CD1c-positive myeloid dendritic cell (primary cell): ENCODE data around the gene CYB561D1.

Source experiments
- DNase-seq: peaks from one replicate; pipeline ENCODE4 v3.0.0-alpha.2; 2016; ENCODE audit errors: extremely low spot score

Gene CYB561D1

GRCh38 chr1:109500941-109501381 lies 7.1 kb downstream of the CYB561D1 start:
- DNase-seq = peak; percentile 26

GRCh38 chr1:109501644-109502363 lies 7.9 kb downstream of the CYB561D1 start:
- DNase-seq = peak; percentile 72

GRCh38 chr1:109502364-109502851 lies 8.5 kb downstream of the CYB561D1 start:
- peak; percentile 40 for DNase-seq

GRCh38 chr1:109503935-109504334 lies 10.0 kb downstream of the CYB561D1 start:
- no peak for DNase-seq

- DNase-seq = no peak
Measured at GRCh38 chr1:109504974-109505373, 11.1 kb downstream of the CYB561D1 start.

- no peak for DNase-seq
Measured at GRCh38 chr1:109508001-109508872, 14.3 kb downstream of the CYB561D1 start.

- DNase-seq = no peak
Measured at GRCh38 chr1:109508873-109509175, 14.9 kb downstream of the CYB561D1 start.

GRCh38 chr1:109509176-109510134 lies 15.6 kb downstream of the CYB561D1 start, which contains the start of gene AMIGO1:
TSS of gene AMIGO1 (minus strand) at chr1:109509727. CDS start at chr1:109508912, 815 bp downstream.
- peak; percentile 72 for DNase-seq

GRCh38 chr1:109513110-109513710 lies 19.3 kb downstream of the CYB561D1 start:
- no peak for DNase-seq

GRCh38 chr1:109514846-109515245 lies 21.0 kb downstream of the CYB561D1 start:
- no peak for DNase-seq

- DNase-seq = no peak
Measured at GRCh38 chr1:109516872-109517271, 23.0 kb downstream of the CYB561D1 start.

- no peak for DNase-seq
Measured at GRCh38 chr1:109517337-109517736, 23.4 kb downstream of the CYB561D1 start.

GRCh38 chr1:109521002-109521951 lies 27.4 kb downstream of the CYB561D1 start:
- no peak for DNase-seq

- DNase-seq = no peak
Measured at GRCh38 chr1:109522026-109522425, 28.1 kb downstream of the CYB561D1 start.

GRCh38 chr1:109523706-109524105 lies 29.8 kb downstream of the CYB561D1 start:
- DNase-seq = no peak

- DNase-seq = no peak
Measured at GRCh38 chr1:109527098-109527811, 33.4 kb downstream of the CYB561D1 start.

GRCh38 chr1:109527846-109528695 lies 34.2 kb downstream of the CYB561D1 start:
- no peak for DNase-seq

- no peak for DNase-seq
Measured at GRCh38 chr1:109528712-109529111, 34.8 kb downstream of the CYB561D1 start.
